HG02759 (cell line): ENCODE measurements around the gene TRAFD1.

Experiments used
- ATAC-seq: cut with Tn5 transposase; IDR thresholded peaks from one replicate; pipeline ENCODE4 v1.9.1; 2021; ENCODE audit warnings: mild to moderate bottlenecking, moderate library complexity; ENCODE audit not compliant: unreplicated experiment

The TRAFD1 gene

DNA sequence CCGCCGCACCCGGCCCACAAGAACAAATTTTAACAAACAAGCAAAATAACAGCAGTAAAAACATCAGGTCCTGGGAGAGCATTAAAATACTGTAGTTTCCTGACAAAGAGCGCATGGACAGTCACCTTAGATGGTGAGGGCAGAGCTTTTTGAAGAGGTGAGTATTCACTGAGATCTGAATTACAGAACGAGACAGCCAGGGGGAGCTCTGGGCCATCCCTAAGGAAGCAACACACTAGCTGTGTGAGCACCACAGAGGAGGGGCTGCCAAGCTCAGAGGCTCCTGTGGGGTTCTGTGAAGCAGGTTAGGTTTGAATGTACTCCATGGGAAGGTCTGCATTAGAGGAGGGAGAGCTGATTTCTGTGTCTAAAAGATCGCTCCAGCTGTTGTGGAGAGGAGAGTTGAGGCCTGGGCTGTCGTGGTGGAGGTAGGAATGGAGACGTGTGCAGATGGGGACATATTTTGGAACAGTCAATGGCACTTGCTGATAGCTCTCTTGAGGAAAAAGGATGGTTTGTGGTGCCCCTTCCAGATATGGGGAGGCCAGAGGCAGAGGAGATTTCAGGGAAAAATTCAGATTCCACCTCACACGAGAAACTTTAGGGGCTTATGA, 72.9 kb downstream of the TRAFD1 start:
- no peak for ATAC-seq

DNA sequence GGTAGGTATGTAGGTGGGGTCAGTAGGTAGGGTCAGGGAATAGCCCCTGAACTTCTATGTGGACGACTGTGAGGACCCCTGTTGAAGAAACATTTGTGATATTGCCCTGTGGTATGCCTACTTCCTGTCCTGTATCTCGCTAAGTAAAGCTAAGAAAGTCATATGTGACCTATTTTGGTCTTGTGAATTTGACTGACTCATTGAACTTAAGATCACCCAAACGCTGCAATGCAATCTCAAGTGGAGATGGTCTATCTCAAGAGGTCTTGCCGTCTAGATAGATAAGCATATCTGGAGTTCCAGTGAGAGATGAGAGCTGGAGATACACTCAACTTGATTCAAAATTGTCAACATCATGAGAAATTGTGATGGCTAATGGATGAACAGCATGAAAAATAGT, 73.8 kb downstream of the TRAFD1 start:
- no peak for ATAC-seq
